Measurements from ENCODE around the gene KIF7. TPM values are rescaled to one million over a fixed set of nuclear protein-coding genes. Genes with fewer than 3 reads are reported as not detected.

The KIF7 gene
- total RNA-seq, 1 donor from 2014 or later: 1.9 TPM

GRCh38 chr15:89666184-89666857 is 11.1 kb upstream of the KIF7 start:
- no peaks in the 10 kb centered on the region for H3K36me3 Mint-ChIP-seq (ENCODE audit: low read depth)
- no peaks in the 10 kb centered on the region for H3K9me3 Mint-ChIP-seq
- intact Hi-C loops (cut with micrococcal nuclease): no loop called here
- no peaks in the 10 kb centered on the region for H3K4me1 Mint-ChIP-seq
- no peak for DNase-seq
- H3K27ac Mint-ChIP-seq: no peak overlapping the region
- peak overlapping the region; percentile 10 for H3K4me3 Mint-ChIP-seq
- peaks cover 19% of the 10 kb centered on the region for H3K27me3 Mint-ChIP-seq

GRCh38 chr15:89665449-89666181 is 10.3 kb upstream of the KIF7 start:
- peak overlapping the region; percentile 10 for H3K4me3 Mint-ChIP-seq
- no peaks in the 10 kb centered on the region for H3K4me1 Mint-ChIP-seq
- intact Hi-C loops (cut with micrococcal nuclease): no loop called here
- DNase-seq: peak; percentile 71
- peaks cover 24% of the 10 kb centered on the region for H3K27me3 Mint-ChIP-seq
- no peaks in the 10 kb centered on the region for H3K9me3 Mint-ChIP-seq
- H3K36me3 Mint-ChIP-seq (ENCODE audit: low read depth): no peaks in the 10 kb centered on the region
- H3K27ac Mint-ChIP-seq: no peak overlapping the region

GRCh38 chr15:89664441-89665350 is 9.4 kb upstream of the KIF7 start:
- H3K27ac Mint-ChIP-seq: no peak overlapping the region
- peak overlapping the region; percentile 69 for H3K4me3 Mint-ChIP-seq
- H3K9me3 Mint-ChIP-seq: no peaks in the 10 kb centered on the region
- intact Hi-C loops (cut with micrococcal nuclease): no loop called here
- H3K4me1 Mint-ChIP-seq: no peaks in the 10 kb centered on the region
- H3K27me3 Mint-ChIP-seq: peaks cover 29% of the 10 kb centered on the region
- no peaks in the 10 kb centered on the region for H3K36me3 Mint-ChIP-seq (ENCODE audit: low read depth)
- no peak for DNase-seq

GRCh38 chr15:89662893-89663626 is 7.8 kb upstream of the KIF7 start:
- H3K27ac Mint-ChIP-seq: no peak overlapping the region
- H3K36me3 Mint-ChIP-seq (ENCODE audit: low read depth): no peaks in the 10 kb centered on the region
- H3K4me3 Mint-ChIP-seq: no peak overlapping the region
- H3K27me3 Mint-ChIP-seq: peaks cover 39% of the 10 kb centered on the region
- no peak for DNase-seq
- H3K4me1 Mint-ChIP-seq: peaks cover 2% of the 10 kb centered on the region
- no peaks in the 10 kb centered on the region for H3K9me3 Mint-ChIP-seq
- intact Hi-C loops (cut with micrococcal nuclease): no loop called here

- intact Hi-C loops (cut with micrococcal nuclease): no loop called here
- H3K27me3 Mint-ChIP-seq: peaks cover 52% of the 10 kb centered on the region
These were observed 5.3 kb upstream of the KIF7 start for GRCh38 chr15:89660556-89660955.

GRCh38 chr15:89659295-89659694 is 4.0 kb upstream of the KIF7 start:
- H3K9me3 Mint-ChIP-seq: no peaks in the 10 kb centered on the region
- no peak overlapping the region for H3K27ac Mint-ChIP-seq
- intact Hi-C loops (cut with micrococcal nuclease): no loop called here
- peaks cover 51% of the 10 kb centered on the region for H3K27me3 Mint-ChIP-seq
- H3K4me3 Mint-ChIP-seq: no peak overlapping the region
- no peak for DNase-seq
- H3K4me1 Mint-ChIP-seq: peaks cover 14% of the 10 kb centered on the region
- peaks cover 1% of the 10 kb centered on the region for H3K36me3 Mint-ChIP-seq (ENCODE audit: low read depth)

More at GRCh38 chr15:89660556-89660955, 5.3 kb upstream of the KIF7 start:
- Mint-ChIP-seq H3K27ac (no peak overlapping the region), H3K4me1 (peaks cover 7% of the 10 kb centered on the region), H3K4me3 (no peak overlapping the region), H3K36me3 (ENCODE audit: low read depth) (no peaks in the 10 kb centered on the region), H3K9me3 (no peaks in the 10 kb centered on the region)
- no peak for DNase-seq

- Mint-ChIP-seq H3K36me3 (ENCODE audit: low read depth) (peaks cover 2% of the 10 kb centered on the region), H3K27ac (no peak overlapping the region), H3K4me1 (peaks cover 15% of the 10 kb centered on the region), H3K4me3 (no peak overlapping the region), H3K27me3 (peaks cover 58% of the 10 kb centered on the region), H3K9me3 (no peaks in the 10 kb centered on the region)
- DNase-seq: no peak
- intact Hi-C loops (cut with micrococcal nuclease): no loop called here
These were observed 2.5 kb upstream of the KIF7 start for GRCh38 chr15:89657686-89658200.

- Mint-ChIP-seq H3K9me3 (no peaks in the 10 kb centered on the region), H3K36me3 (ENCODE audit: low read depth) (peaks cover 2% of the 10 kb centered on the region), H3K27ac (no peak overlapping the region), H3K4me1 (peaks cover 15% of the 10 kb centered on the region), H3K27me3 (peaks cover 56% of the 10 kb centered on the region), H3K4me3 (peak overlapping the region; percentile 82)
- intact Hi-C loops (cut with micrococcal nuclease): no loop called here
- no peak for DNase-seq
These were observed 999 bp upstream of the KIF7 start for GRCh38 chr15:89656116-89656815.

GRCh38 chr15:89654301-89654761 is 936 bp downstream of the KIF7 start:
- H3K27ac Mint-ChIP-seq: no peak overlapping the region

GRCh38 chr15:89653578-89653977 is 1.7 kb downstream of the KIF7 start:
- H3K4me1 Mint-ChIP-seq: peaks cover 13% of the 10 kb centered on the region
- no peak overlapping the region for H3K27ac Mint-ChIP-seq
- intact Hi-C loops (cut with micrococcal nuclease): no loop called here
- H3K27me3 Mint-ChIP-seq: peaks cover 37% of the 10 kb centered on the region
- H3K36me3 Mint-ChIP-seq (ENCODE audit: low read depth): peaks cover 2% of the 10 kb centered on the region
- no peak overlapping the region for H3K4me3 Mint-ChIP-seq
- DNase-seq: no peak
- no peaks in the 10 kb centered on the region for H3K9me3 Mint-ChIP-seq

More at GRCh38 chr15:89654301-89654761, 936 bp downstream of the KIF7 start:
- intact Hi-C loops (cut with micrococcal nuclease): no loop called here
- H3K36me3 Mint-ChIP-seq (ENCODE audit: low read depth): peaks cover 2% of the 10 kb centered on the region
- DNase-seq: no peak
- H3K9me3 Mint-ChIP-seq: no peaks in the 10 kb centered on the region
- H3K4me3 Mint-ChIP-seq: peak overlapping the region; percentile 82
- H3K4me1 Mint-ChIP-seq: peaks cover 15% of the 10 kb centered on the region
- H3K27me3 Mint-ChIP-seq: peaks cover 43% of the 10 kb centered on the region

- Mint-ChIP-seq H3K9me3 (no peaks in the 10 kb centered on the region), H3K4me1 (peaks cover 13% of the 10 kb centered on the region), H3K27ac (no peak overlapping the region), H3K27me3 (peaks cover 35% of the 10 kb centered on the region), H3K4me3 (no peak overlapping the region), H3K36me3 (ENCODE audit: low read depth) (peaks cover 2% of the 10 kb centered on the region)
- DNase-seq: no peak
- intact Hi-C loops (cut with micrococcal nuclease): no loop called here
These were observed 2.6 kb downstream of the KIF7 start for GRCh38 chr15:89652666-89653065.

- Mint-ChIP-seq H3K4me1 (peaks cover 13% of the 10 kb centered on the region), H3K9me3 (no peaks in the 10 kb centered on the region), H3K27ac (no peak overlapping the region), H3K4me3 (no peak overlapping the region), H3K36me3 (ENCODE audit: low read depth) (peaks cover 2% of the 10 kb centered on the region), H3K27me3 (peaks cover 34% of the 10 kb centered on the region)
- intact Hi-C loops (cut with micrococcal nuclease): no loop called here
- DNase-seq: no peak
These were observed 3.1 kb downstream of the KIF7 start for GRCh38 chr15:89652131-89652530.
